Stimulated activated CD8-positive, alpha-beta memory T cell treated with anti-CD3 and anti-CD28 coated beads, Interleukin-7, amount 100 ng/mL, for 4 hours (primary cell): ENCODE data around the gene CNNM3.
"Not testable (repeated sequence)": the region's sequence is repeated elsewhere in the genome, so short reads cannot be mapped to it uniquely, and the experiment has no call there.

Experiments
- DNase-seq, 2 donors: peaks; one replicate each; pipeline ENCODE4 v3.0.0-alpha.2; 2020; ENCODE audit warnings: low read depth in 2 of 2

CNNM3 gene

GRCh38 chr2:96839293-96839874 is 23.3 kb downstream of the CNNM3 start:
- peak; percentile 56 to 79 for DNase-seq

GRCh38 chr2:96839875-96840850 is 24.1 kb downstream of the CNNM3 start:
- DNase-seq, result no peak

GRCh38 chr2:96841701-96842495 is 25.8 kb downstream of the CNNM3 start:
- no peak for DNase-seq

GRCh38 chr2:96842600-96842999 is 26.5 kb downstream of the CNNM3 start:
- DNase-seq, result no peak

- DNase-seq, result no peak
Observed at GRCh38 chr2:96843538-96844268, 27.6 kb downstream of the CNNM3 start, which contains the start of gene ANKRD23. TSS of gene ANKRD23 (minus strand) at chr2:96844021. CDS start at chr2:96843992, 29 bp downstream.

- no peak for DNase-seq
Observed at GRCh38 chr2:96844405-96844808, 28.3 kb downstream of the CNNM3 start.

- DNase-seq, result no peak
Observed at GRCh38 chr2:96846825-96847224, 30.8 kb downstream of the CNNM3 start.

GRCh38 chr2:96847586-96847985 is 31.5 kb downstream of the CNNM3 start:
- DNase-seq, result no peak

GRCh38 chr2:96848264-96848663 is 32.2 kb downstream of the CNNM3 start:
- no peak for DNase-seq

GRCh38 chr2:96852667-96853066 is 36.6 kb downstream of the CNNM3 start:
- DNase-seq, result no peak

GRCh38 chr2:96853321-96853720 is 37.3 kb downstream of the CNNM3 start:
- DNase-seq, result no peak

- DNase-seq, result no peak
Observed at GRCh38 chr2:96856776-96857666, 41.0 kb downstream of the CNNM3 start.

GRCh38 chr2:96857667-96858372 is 41.8 kb downstream of the CNNM3 start, which contains the start of gene ANKRD39:
TSS of gene ANKRD39 (minus strand) at chr2:96858016. CDS start at chr2:96857987, 29 bp downstream.
- DNase-seq, result peak; percentile 96

GRCh38 chr2:96859099-96859649 is 43.1 kb downstream of the CNNM3 start:
- no peak for DNase-seq

GRCh38 chr2:96859681-96860064 is 43.6 kb downstream of the CNNM3 start:
- no peak for DNase-seq

GRCh38 chr2:96860065-96861029 is 44.3 kb downstream of the CNNM3 start:
- no peak for DNase-seq

- DNase-seq, result no peak
Observed at GRCh38 chr2:96861074-96861473, 45.0 kb downstream of the CNNM3 start.

GRCh38 chr2:96863056-96863455 is 47.0 kb downstream of the CNNM3 start:
- not testable (repeated sequence) for DNase-seq
